PC-9 (cell line): ENCODE results near the gene DPM2. TPM values are rescaled to one million over a fixed set of nuclear protein-coding genes. Genes with fewer than 3 reads are reported as not detected.

ENCODE experiments used
- BruUV-seq: library from RNA; stranded (reverse); fragments of 400-500 nt; replicated peaks from 2 replicates; lab custom pipeline; 2021; lab: Mats Ljungman, UMichigan
- CTCF ChIA-PET: fragments of 300-600 bp; sonication (Branson Sonifier 250); formaldehyde crosslinking; loops from one replicate; lab custom pipeline; 2022; ENCODE audit warnings: antibody characterized with exemption; lab: Charles Lee
- POLR2A ChIA-PET: fragments of 300-600 bp; sonication (Branson Sonifier 250); formaldehyde crosslinking; loops from one replicate; lab custom pipeline; 2022; ENCODE audit warnings: antibody characterized with exemption; ENCODE audit not compliant: unreplicated experiment; lab: Charles Lee
- DNase-seq, 2 experiments: peaks; one replicate each; pipeline versions ENCODE4 v3.0.0 to v3.0.0-alpha.2; 2015 to 2022; ENCODE audit warnings: mixed read lengths in 1 of 2
- H2AFZ ChIP-seq: fragments of 200-600 bp; sonication (generic); 2 replicates; pipeline ENCODE4 v1.8.1; 2017; ENCODE audit warnings: antibody characterized with exemption
- H3F3A ChIP-seq: fragments of 200-600 bp; sonication (generic); 2 replicates; pipeline ENCODE4 v1.8.1; 2017; ENCODE audit warnings: antibody characterized with exemption, mild to moderate bottlenecking, low read depth; ENCODE audit not compliant: insufficient read depth
- H3K27ac ChIP-seq: fragments of 200-600 bp; sonication (generic); 2 replicates; pipeline ENCODE4 v1.6.1; 2016; ENCODE audit warnings: mixed run types
- H3K27me3 ChIP-seq: fragments of 200-600 bp; sonication (generic); 2 replicates; pipeline ENCODE4 v1.6.1; 2016; ENCODE audit warnings: low read depth, mixed run types; ENCODE audit not compliant: insufficient read depth
- H3K36me3 ChIP-seq: fragments of 200-600 bp; sonication (generic); 2 replicates; pipeline ENCODE4 v1.6.1; 2016; ENCODE audit warnings: low read depth, mixed run types
- H3K4me1 ChIP-seq: fragments of 200-600 bp; sonication (generic); replicated peaks from 2 replicates; pipeline ENCODE4 v1.6.1; 2016; ENCODE audit warnings: mixed run types; ENCODE audit not compliant: insufficient read depth
- H3K4me2 ChIP-seq: fragments of 200-600 bp; sonication (generic); 2 replicates; pipeline ENCODE4 v1.6.1; 2017; ENCODE audit warnings: mixed run types
- H3K4me3 ChIP-seq: fragments of 200-600 bp; sonication (generic); 2 replicates; pipeline ENCODE4 v1.6.1; 2016; ENCODE audit warnings: mixed run types
- H3K79me2 ChIP-seq: fragments of 200-600 bp; sonication (generic); 2 replicates; pipeline ENCODE4 v1.6.1; 2017; ENCODE audit warnings: low read depth, mixed run types
- H3K9me2 ChIP-seq: fragments of 200-600 bp; sonication (generic); 2 replicates; pipeline ENCODE4 v1.8.1; 2017; ENCODE audit warnings: mild to moderate bottlenecking; ENCODE audit not compliant: insufficient read depth
- H3K9me3 ChIP-seq: fragments of 200-600 bp; sonication (generic); 2 replicates; pipeline ENCODE4 v1.8.1; 2016; ENCODE audit warnings: low read depth; ENCODE audit not compliant: insufficient read depth
- H4K20me1 ChIP-seq: fragments of 200-600 bp; sonication (generic); 2 replicates; pipeline ENCODE4 v1.8.1; 2017; ENCODE audit not compliant: insufficient read depth
- CTCF ChIP-seq: fragments of 200-600 bp; sonication (generic); conservative IDR thresholded peaks from 2 replicates; pipeline ENCODE4 v1.6.1; 2017; ENCODE audit warnings: mixed run types, antibody characterized with exemption, mild to moderate bottlenecking, moderate library complexity
- EZH2 ChIP-seq: fragments of 200-600 bp; sonication (generic); IDR thresholded peaks from 2 replicates; pipeline ENCODE4 v1.8.0; 2017; ENCODE audit warnings: antibody characterized with exemption, low read depth
- intact Hi-C: fragments of 100-400 bp; cut with micrococcal nuclease; formaldehyde crosslinking; loops from one replicate; pipeline ENCODE4 v1.10.0; 2022; ENCODE audit not compliant: unreplicated experiment
- total RNA-seq: library from RNA; stranded (reverse); gene quantifications from 2 replicates; pipeline ENCODE4 v1.2.3, GENCODE V29; 2021

The DPM2 gene
- total RNA-seq, 1 experiment from 2014 or later = 79.4 TPM

GRCh38 chr9:127912296-127912695 lies 25.4 kb downstream of the DPM2 start:
- H3K79me2 ChIP-seq = 0 out of 2 replicates have a peak, but pooled peaks cover 9% of the 10 kb centered on the region
- H2AFZ ChIP-seq = no peak overlapping the region
- POLR2A ChIA-PET = no interaction called here
- no TSS peak for BruUV-seq
- no peaks in the 10 kb centered on the region for H3K9me3 ChIP-seq
- no peaks in the 10 kb centered on the region for H3K27me3 ChIP-seq
- CTCF ChIA-PET = interaction anchor here (0.6 kb wide), 1 partner anchor 30 kb away, joined by 3 read pairs; no protein-coding TSS in a partner anchor
- no peak overlapping the region for H3K27ac ChIP-seq
- no peak overlapping the region for H3K4me3 ChIP-seq
- no peak overlapping the region for H3K4me2 ChIP-seq
- H3K36me3 ChIP-seq = no peaks in the 10 kb centered on the region
- H3K4me1 ChIP-seq = peaks cover 22% of the 10 kb centered on the region
- no peaks in the 10 kb centered on the region for H4K20me1 ChIP-seq
- H3K9me2 ChIP-seq = no peaks in the 10 kb centered on the region
- no peak for TF ChIP-seq CTCF
- no peak for TF ChIP-seq EZH2
- intact Hi-C loops = no loop called here
- DNase-seq = no peak
- peaks cover 8% of the 10 kb centered on the region for H3F3A ChIP-seq

GRCh38 chr9:127910613-127911205 lies 26.9 kb downstream of the DPM2 start:
- no TSS peak for BruUV-seq
- Histone ChIP-seq H3K27me3 (no peaks in the 10 kb centered on the region), H2AFZ (no peak overlapping the region), H3K4me2 (no peak overlapping the region), H3K4me3 (no peak overlapping the region), H3K4me1 (peaks cover 12% of the 10 kb centered on the region), H3K9me2 (no peaks in the 10 kb centered on the region), H3K27ac (no peak overlapping the region), H4K20me1 (no peaks in the 10 kb centered on the region), H3K9me3 (no peaks in the 10 kb centered on the region), H3K79me2 (no peaks in the 10 kb centered on the region), H3F3A (no peaks in the 10 kb centered on the region; the same call in 1 of the 2 replicates), H3K36me3 (no peaks in the 10 kb centered on the region)
- intact Hi-C loops = loop anchor here (1.0 kb wide), 1 partner anchor 175 kb away; the partner anchor contains the start of gene TOR2A
- no peak; the same call in 1 of the 2 replicates for TF ChIP-seq CTCF
- no peak for TF ChIP-seq EZH2
- ChIA-PET CTCF (interaction anchor here (0.6 to 1.7 kb wide), 3 partner anchors 41 to 176 kb away, joined by 5 to 10 read pairs (median 8); partner anchors contain the start of gene TOR2A), POLR2A (interaction anchor here (0.6 kb wide), 1 partner anchor 13 kb away, joined by 3 read pairs; no protein-coding TSS in a partner anchor)
- no peak for DNase-seq

GRCh38 chr9:127909839-127910273 lies 27.8 kb downstream of the DPM2 start:
- Histone ChIP-seq H3K9me2 (no peaks in the 10 kb centered on the region), H3K79me2 (no peaks in the 10 kb centered on the region), H3K9me3 (no peaks in the 10 kb centered on the region), H3K36me3 (no peaks in the 10 kb centered on the region), H3K4me3 (no peak overlapping the region), H3F3A (peaks cover 4% of the 10 kb centered on the region; the same call in 1 of the 2 replicates), H4K20me1 (no peaks in the 10 kb centered on the region), H3K4me1 (peaks cover 3% of the 10 kb centered on the region; the same call in 1 of the 2 replicates), H2AFZ (no peak overlapping the region), H3K27me3 (no peaks in the 10 kb centered on the region), H3K27ac (no peak overlapping the region), H3K4me2 (no peak overlapping the region)
- ChIA-PET CTCF (interaction anchor here (1.7 kb wide), 1 partner anchor 175 kb away, joined by 10 read pairs; the partner anchor contains the start of gene TOR2A), POLR2A (no interaction called here)
- DNase-seq = no peak
- BruUV-seq = no TSS peak
- intact Hi-C loops = loop anchor here (1.0 kb wide), 1 partner anchor 175 kb away; the partner anchor contains the start of gene TOR2A
- no peak for TF ChIP-seq CTCF
- TF ChIP-seq EZH2 = no peak
